ENCODE results near the gene PSD.

The PSD gene

DNA sequence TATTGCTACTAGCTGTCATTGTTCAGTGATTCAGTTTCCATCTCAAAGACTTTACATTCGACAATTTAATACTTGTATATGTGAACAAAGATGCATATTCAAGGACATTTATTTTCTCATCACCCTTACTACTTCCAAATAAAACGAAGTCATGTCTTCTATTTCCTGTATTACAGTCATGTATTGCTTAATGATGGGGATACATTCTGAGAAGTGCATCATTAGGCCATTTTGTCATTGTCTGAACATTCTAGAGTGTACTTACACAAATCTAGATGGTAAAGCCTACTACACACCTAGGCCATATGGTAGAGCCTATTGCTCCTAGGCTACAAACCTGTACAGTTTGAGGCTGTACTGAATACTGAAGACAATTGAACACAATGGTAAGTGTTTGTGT lies 26.3 kb upstream of the PSD start:
- no peak for DNase-seq (ENCODE audit: low read depth, low spot score)

DNA sequence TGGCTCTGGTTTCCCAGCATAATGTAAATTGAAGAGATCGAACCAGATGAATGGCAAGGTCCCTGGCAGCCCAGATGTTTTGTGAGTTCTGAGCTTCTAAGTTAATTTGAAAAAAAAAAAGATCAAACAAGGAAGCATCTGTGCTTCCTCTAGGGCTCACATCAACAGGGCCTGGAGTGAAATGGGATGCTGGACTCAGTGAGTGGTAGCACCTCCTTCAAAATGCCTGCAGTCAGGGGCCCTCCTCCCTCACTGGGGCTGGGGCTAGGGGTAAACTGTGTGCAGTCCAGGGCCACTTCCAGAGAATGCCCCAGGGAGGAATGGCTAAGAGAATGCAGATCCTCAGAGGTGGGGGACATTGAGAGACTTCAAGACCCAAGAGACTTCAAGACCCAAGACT lies 19.8 kb upstream of the PSD start:
- DNase-seq (ENCODE audit: low read depth, low spot score): no peak

DNA sequence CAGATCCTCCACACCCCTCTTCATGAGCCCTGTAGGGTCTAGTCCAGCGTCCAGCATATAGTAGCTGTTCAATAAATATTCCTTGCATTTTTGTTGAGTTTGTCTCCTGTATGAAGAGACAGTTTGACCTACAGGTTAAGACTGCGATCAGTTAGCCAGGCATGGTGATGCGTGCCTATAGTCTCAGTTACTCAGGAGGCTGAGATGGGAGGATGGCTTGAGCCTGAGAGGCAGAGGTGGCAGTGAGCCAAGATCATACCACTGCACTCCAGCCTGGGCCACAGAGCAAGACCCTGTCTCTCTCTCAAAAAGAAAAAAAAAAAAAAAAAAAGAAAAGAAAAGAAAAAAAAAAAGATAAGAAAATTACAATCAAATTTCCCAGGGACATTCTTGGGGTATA lies 18.9 kb upstream of the PSD start:
- DNase-seq (ENCODE audit: low read depth, low spot score): no peak

DNA sequence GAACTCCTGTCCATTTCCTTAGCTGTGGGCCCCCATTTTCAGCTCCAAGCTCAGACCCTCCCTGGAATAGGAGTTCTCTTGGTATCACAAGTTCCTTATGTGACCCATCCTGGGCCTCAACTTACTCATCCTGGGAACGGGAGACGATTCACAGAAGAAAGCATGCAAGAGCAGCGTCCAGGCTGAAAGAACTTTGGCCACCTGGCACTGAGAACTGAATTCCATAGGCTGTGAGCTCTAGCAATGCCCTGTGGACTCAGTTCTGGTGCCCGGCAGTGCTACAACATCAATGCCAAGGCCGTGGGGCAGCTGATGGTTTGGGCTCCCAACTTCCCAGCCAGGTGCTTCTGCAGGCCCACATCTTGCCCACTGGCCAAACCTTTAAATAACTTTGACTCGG lies 17.7 kb upstream of the PSD start:
- DNase-seq (ENCODE audit: low read depth, low spot score): no peak

DNA sequence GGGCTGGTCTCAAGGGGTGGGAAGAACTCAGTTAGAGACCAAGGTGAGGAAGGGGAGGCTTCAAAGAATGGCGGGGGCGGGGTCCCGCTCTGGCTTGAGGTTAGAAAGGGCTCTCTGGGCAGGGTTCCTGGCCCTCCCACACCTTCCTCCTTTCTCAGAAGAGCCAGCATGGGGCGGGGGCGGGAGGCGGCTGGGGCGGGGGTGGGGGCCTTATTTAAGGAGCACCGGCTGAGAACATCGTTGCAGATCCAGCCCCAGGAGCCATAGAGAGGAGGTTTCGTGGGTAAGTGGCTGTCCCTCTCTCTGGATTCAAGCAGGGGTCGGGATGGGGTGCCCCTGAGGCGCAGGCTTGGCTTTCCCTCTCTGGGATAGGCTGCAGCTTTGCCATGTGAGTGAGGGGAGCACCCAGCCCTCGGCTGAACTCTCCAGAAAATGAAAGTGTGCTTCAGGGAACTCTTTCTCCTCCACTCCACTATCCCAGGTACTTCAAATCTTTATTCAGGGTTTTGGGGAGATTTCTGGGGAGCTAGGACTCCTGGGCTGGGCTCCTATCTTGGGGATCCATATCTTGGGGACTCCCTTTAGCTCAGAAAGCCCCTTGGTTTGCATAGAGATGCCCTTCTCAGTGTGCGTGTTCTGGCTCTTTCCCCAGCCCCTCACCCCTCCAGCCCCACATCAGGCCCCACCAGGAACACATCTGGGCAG lies 17.1 kb upstream of the PSD start:
- DNase-seq (ENCODE audit: low read depth, low spot score): no peak

DNA sequence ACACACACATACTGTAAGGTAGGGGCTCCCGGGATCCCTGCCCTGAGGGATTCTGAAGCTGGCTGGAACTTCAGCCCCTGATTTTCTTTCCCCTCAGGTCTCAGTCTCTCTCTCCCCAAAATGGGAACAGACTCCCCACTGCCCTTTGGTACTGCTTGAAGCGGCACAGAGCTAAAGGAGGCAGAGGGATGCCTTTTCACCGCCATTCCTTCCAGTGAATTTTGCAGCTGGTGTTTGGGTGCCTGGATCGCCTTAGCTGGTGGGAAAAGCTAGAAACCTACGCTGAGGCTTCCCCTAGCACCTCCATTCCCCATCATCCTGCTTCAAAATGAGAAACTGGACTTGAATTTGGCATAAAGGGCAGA lies 16.5 kb upstream of the PSD start:
- no peak for DNase-seq (ENCODE audit: low read depth, low spot score)

DNA sequence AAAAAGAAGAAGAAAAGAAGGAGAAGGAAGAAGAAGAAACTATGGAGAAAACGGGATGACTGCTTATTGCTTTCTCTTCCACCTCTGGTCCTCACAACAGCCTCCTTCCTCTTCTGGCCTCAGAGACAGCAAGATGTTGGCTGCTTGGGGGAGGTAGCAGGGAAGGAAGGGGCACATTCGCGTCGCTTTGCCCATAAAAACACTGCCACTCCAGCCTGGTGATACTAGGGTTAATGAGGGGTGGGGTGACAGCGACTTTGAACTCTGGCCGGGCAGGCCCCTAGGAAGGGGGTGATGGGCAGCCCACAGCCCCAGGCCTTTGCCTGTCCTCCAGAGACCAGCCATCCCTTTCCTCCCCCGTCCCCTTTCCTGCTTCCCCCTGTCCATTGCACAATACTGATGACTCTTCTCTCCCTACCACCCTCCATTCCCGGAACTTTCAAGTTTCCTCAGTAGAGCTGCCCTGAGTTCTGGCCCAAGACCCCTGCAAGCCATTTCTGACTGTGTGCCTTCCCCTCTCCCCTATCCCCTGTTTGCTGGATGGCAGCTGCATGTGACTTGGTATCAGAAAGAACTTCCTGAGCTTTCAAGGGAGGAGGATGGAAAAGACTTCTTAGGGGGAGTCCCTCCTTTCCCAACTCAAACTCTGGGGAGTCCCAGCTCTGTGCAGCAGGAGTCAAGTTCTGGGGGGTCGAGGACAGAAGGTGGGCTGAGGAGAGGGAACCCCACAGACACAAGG lies 16.0 kb upstream of the PSD start:
- DNase-seq (ENCODE audit: low read depth, low spot score): no peak

DNA sequence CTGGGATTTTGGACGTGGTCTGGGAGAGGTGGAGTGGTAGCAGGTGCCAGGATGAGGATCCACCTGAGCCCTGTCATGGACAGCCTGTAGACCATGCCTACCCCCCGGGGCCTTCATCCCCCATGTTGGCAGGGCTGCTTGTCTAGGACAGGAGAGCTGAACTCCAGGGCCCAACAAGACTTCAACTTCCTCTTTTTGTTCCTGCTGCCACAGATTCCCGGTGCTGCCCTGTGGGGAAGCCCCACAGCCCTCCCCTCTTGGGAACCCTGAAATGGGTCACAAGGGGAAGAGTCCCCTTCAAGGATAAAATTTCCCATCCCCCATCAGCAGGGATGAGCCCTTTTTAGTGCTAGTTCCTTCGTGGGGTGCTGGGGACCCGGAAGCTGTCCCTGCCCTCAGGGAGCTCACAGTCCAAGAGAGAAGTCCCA lies 15.0 kb upstream of the PSD start:
- no peak for DNase-seq (ENCODE audit: low read depth, low spot score)

DNA sequence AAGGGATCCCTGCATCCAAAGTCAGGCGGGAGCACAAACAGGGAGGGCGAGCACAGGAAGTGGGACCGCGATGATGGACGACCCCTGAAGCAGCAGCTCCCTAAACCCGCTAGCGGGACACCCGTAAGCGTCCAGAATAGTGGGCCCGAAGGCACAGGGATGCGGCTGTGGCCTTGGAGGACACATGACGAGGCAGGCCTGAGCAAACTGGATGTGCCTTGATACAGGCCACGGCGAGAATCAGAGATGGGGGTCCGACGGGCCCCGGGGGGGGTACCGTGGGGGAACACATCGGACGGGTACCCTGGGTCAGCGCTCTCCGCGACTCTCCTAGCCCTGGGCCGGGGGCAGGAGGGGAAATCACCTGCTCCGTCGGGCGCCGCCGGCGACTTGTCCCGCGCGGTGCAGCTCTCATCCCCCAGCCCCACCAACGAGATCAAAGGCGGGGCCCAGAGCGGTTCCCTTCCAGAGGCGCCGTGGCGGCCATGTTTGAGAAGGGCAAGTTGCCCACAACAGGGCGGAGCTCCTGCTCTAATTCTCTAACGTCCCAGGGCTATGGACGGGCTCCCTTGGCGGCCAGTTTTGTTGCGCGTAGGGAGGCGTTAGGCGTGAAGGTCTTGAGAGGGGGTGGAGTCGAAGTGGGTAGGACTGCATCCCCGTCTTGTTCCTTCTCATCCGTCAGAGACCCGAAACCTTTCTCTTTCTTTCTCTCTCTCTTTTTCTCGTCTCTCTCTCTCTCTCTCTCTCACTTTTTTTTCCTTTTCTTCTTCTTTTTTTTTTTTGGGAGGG lies 13.8 kb upstream of the PSD start, which contains the start of gene CUEDC2:
Gene CUEDC2 (minus strand): TSS at position 413 of the 789 bp plus-strand sequence. CDS start 7,386 bp downstream, outside the sequence.
- DNase-seq (ENCODE audit: low read depth, low spot score): peak; percentile 88

DNA sequence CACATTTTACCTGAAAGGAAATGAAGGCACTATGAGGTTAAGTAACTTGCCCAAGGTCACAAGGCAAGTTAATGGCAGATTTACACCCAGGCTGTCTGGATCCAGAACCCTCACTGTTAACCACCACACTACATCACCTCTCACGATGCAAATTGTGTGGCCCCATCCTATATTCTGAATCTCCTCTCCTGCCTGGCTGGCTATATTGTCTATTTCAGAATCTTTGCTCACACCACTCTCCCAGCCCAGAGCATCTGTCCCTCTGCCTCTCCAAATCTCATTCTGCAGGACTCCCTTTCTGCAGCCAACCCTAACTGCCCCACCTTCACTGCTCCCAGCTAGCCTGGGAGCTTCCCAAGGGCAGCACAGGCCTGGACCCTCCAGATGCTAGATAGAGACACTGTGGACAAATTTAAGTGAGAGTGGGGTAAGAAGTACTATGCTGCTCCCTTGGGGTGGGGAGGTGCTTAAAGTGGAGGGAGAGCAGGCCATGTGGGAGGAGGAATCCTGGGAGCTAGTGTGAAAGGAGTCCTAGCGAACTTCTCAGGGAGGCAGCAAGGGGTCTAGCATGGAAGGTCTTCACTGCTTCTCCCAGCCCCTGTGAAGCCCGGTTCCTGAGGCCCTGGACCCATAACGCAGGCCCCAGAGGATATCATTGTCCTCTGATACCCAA lies 13.0 kb upstream of the PSD start:
- DNase-seq (ENCODE audit: low read depth, low spot score): no peak

DNA sequence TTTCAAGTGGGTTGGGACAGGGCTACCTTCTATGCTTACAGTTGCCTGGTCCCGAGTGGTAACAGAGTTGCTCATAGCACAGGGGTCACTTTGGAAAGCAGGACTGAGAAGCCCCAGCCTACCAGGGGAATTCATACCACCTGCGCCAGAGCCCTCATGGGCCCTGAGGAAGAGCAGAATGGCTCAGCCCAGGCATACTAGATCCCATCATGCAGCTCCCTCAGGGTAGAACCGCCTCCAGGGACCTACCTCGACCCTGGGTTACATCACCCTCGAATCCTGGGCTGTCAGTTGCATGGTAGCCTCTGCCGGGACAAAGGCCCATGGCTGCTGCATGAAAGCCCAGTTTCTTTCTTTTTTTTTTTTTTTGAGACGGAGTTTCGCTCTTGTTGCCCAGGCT lies 10.9 kb upstream of the PSD start:
- DNase-seq (ENCODE audit: low read depth, low spot score): no peak

DNA sequence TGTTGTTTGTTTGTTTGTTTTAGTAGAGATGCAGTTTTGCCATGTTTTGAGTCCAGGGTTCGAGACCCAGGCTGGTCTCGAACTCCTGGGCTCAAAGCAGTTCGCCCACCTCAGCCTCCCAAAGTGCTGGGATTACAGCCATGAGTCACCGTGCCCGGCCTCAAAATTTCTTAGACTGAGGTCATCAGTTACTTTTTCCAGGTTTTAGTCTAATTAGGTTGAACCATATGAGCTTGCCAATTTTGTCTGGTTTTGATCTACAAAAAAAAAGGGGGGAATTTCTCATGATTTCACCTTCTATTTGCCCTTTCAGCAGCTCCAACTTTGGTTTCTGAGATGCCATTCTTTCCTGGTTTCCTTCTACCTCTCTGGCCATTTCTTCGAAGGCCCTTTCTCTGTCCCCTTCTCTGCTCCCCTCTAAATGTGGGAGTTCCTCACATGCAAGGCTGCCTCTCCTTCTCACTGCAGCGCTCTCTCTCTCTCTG lies 8.3 kb upstream of the PSD start:
- DNase-seq (ENCODE audit: low read depth, low spot score): no peak

DNA sequence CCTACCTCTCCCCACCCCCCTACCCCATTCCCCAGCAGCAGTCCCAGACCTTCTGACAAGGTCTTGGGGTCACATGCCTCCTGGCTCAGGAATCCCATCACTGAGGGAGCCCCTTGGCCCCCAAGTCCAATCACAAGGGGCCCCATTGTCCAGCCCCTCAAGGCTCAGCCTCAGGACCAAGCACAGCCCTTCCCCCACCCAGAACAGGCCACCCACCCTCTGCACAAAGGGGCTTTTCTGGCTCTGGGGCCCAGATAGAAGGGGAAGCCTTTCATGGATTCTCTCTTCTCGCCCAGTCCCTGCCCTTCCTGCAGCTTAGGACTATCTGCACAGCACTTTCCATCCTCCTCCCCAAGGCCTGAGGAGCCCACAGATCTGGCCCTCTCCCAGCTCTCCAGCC lies 6.9 kb upstream of the PSD start:
- no peak for DNase-seq (ENCODE audit: low read depth, low spot score)

DNA sequence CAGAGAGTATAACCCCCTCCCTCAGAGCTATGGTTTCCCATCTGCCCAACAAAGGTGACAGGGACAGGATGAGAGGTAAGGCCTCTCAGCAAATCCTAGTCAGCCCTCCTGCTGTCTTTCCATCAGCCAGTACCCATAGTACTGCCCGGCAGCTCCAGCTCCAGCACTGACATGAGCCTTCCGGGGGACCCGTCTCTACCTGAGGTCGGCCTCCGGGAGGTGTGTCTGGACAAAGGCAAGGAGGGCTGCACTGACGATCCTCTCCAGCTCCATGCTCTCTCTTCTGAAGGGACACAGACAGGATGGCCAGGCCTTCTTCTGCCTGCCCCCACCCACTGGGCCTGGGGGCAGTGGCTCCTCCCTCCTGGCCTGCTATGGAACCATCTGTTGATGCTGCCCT lies 6.3 kb upstream of the PSD start:
- no peak for DNase-seq (ENCODE audit: low read depth, low spot score)

DNA sequence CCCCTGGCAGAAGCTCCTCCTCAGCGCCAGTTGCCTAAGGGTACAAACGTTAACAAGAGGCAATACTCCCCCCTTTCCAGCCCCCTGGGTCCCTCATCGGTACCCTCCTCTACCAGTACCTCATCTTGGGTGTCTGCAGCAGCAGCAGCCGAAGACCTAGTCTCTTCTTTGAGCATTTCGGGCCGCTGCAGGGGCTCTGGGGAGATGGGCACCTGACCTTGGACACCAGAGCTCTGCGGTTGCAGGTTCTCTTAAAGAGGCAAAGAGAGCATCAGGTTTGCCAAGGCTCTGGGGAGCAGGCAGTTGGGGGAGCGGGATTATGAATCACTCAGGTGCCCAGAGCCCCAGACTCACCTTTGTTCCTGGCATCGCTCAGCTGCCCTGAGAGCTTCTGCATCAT lies 5.6 kb upstream of the PSD start:
- no peak for DNase-seq (ENCODE audit: low read depth, low spot score)

DNA sequence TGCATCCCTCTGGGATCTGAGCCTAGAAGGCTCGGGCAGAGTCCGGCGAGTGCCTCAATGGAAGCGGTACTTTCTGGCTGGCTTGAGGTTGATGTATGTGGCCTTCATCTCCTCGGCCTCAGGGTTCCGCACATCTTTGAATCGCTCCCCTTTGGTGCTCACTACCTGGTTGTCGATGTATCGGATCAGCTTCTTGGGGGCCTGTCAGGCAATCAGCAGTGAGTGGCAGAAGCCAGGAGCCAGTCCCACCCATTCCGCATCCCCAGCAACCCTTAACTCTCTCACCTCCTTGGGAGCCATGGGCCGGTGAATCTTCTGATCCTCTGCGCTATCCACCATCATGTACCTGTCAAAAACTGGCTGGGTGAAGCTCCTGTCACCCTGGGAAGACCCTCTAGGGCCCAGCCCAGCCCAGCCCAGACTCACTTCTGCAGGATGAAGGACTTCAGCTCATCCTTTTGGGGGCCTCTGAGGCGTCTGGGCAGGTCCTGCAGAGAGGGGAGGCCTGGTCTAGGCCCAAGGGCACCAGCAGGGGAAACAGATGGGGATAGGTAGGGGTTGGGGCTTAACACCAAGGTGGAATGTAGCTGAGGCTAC lies 4.9 kb upstream of the PSD start:
- DNase-seq (ENCODE audit: low read depth, low spot score): no peak

DNA sequence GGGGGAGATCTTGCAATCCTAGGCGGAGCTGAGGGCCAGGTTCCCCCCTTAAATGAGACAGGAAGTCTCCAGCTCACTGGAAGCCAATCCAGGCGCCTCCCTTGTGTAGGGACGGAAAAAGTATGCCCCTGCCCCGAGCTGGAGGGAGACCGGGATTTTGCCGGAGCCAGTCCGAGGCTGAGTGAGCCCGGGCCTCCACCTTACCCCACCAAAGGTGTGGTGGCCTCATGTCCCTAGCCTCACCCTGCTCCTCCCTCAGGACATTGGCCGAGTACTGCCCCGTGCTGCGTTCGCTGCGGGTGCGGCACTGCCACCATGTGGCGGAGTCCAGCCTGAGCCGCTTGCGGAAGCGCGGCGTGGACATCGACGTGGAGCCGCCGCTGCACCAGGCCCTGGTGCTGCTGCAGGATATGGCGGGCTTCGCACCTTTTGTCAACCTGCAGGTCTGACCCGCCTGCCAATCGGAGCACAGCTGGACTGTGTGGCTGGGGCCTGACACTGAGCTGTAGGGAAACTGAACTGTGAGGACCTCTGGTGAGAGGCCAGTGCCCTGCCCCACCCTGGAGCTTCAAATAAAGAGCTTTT lies 4.1 kb upstream of the PSD start:
- no peak for DNase-seq (ENCODE audit: low read depth, low spot score)

DNA sequence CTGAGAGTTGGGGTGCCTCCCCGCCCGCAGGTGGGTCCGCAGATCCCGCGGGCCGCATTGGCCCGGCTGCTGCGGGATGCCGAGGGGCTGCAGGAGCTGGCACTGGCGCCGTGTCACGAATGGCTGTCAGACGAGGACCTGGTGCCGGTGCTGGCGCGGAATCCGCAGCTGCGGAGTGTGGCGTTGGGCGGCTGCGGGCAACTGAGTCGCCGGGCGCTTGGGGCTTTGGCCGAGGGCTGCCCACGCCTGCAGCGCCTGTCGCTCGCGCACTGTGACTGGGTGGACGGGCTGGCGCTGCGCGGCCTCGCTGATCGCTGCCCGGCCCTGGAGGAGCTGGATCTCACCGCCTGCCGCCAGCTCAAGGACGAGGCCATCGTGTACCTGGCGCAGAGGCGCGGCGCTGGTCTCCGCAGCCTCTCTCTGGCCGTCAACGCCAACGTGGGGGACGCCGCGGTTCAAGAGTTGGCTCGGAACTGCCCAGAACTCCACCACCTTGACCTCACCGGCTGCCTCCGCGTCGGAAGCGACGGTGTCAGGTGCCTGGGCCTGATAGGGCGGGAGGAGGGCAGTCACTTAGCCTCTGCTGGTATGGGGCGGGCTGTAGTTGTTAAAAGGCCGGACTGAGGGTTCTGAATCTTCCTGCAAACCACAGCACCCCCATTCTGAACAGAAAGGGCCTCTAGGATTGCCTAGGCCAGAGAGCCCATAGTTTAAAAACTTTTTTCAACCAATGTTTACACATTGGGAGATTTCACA lies 3.4 kb upstream of the PSD start:
- DNase-seq (ENCODE audit: low read depth, low spot score): no peak

DNA sequence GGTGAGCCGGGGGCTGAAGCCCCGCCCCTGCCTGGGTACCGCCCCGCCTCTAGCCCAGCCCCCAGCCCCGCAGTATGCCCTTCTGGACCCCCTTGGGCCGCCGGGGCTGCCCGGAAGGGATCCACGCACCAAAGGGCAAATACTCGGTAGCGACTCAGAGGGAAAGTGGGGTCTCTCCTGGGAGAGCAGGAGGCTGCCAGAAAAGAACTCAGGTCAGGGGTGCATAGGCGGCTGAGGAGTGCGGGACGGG lies 2.8 kb upstream of the PSD start:
- no peak for DNase-seq (ENCODE audit: low read depth, low spot score)

DNA sequence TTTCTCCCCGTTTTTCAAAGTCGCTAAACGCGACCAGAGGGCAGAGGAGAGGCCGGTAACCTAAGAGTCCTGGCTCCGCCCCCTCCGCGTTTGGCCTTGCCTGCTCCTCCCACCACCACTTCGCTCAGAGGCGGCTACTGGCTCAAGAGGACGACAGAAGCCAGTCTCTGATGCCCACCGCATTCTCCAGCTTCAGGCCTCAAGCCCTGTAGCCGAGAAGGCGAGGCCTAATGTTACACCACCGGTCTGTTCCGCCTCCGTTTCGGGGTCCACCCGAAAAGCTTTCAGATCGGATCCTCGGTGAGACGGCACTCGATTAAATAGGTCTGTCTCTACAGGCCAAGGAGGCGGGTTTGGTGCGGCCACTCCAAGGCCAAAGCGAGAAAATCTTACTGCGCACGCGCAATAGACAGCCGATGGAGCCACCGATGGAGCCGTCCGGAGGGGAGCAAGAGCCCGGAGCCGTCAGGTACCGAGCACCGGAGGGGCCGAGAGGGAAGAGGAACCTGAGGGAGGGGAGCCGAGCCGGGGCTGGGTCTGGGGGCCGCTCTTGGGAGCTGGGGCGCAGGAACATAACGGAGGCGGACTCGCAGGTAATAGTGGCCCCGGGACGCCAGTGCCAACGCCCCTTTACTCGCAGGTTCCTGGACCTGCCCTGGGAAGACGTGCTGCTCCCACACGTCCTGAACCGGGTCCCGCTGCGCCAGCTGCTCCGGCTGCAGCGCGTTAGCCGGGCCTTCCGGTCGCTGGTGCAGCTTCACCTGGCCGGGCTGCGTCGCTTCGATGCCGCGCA lies 2.3 kb upstream of the PSD start, which contains the start of gene FBXL15:
Gene FBXL15 (plus strand): TSS at position 123 of the 793 bp plus-strand sequence. CDS start 294 bp downstream, at position 417.
- peak; percentile 85 for DNase-seq (ENCODE audit: low read depth, low spot score)

Data from activated naive CD8-positive, alpha-beta T cell treated with anti-CD3 and anti-CD28 coated beads, Interleukin-2, amount 50 U/mL, for 16 hours (primary cell).